ENCODE data around the gene LINC00237.

LINC00237 gene

DNA sequence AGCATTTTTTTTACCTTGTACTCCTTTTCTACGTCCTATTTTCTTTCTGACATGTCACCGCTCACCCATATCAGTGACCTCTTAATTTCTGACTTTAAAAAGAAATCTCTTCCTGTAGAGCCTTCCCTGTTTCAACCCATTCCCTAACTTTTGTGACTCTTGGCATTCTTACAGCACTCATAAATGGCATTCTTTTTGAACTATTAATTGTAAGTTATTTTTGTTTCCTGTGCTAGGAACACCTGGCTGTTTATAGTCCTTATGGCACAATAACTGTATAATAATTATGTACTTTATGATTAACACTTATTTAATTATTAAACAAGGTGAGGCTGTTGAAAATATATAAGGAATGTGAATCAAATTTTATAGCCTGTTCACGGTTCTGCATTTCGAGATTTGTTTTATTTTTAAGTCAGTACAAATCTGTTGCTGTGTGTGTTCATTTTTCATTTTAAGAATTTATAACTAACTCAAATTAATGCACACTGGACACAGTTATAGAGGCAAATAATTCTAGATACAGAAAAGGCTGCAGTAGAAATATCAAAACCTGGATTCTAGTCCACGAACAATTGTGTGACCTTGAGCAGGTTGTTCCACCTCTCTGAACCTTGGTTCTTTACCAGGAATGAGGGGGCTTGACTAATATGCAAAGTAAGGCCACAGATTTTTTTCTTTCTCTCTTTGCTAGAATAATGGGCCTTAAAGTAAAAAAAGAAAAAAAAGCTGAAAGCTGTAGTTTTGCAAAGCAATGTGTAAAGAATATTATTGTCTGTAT, 21.2 kb upstream of the LINC00237 start:
- Histone ChIP-seq H3K4me1 (peaks cover 10 to 19% (median 16%) of the 10 kb centered on the region in 10 experiments; a peak in 19 of 20 replicates), H3K9me3 (replicated peaks in 1 of 11) (no peaks in the 10 kb centered on the region), H4K20me1 (no peaks in the 10 kb centered on the region), H3K27ac (no peak overlapping the region), H3K4me2 (peak overlapping the region; percentile 82 to 98 (median 93); a peak in 20 of 22 replicates), H3K9ac (peak overlapping the region in 8 of 11 experiments; percentile 17 to 94 (median 86); a peak in 9 of 22 replicates), H3K36me3 (peaks cover 0 to 17% (median 9%) of the 10 kb centered on the region in 11 experiments; a peak in 10 of 22 replicates), H3K27me3 (no peaks in the 10 kb centered on the region), H3K4me3 (peak overlapping the region in 5 of 10 experiments; percentile 81 to 95 (median 91); a peak in 7 of 20 replicates)
- no peak for TF ChIP-seq Cebpa-rat (IDR thresholded peaks at IDR 0.05)

DNA sequence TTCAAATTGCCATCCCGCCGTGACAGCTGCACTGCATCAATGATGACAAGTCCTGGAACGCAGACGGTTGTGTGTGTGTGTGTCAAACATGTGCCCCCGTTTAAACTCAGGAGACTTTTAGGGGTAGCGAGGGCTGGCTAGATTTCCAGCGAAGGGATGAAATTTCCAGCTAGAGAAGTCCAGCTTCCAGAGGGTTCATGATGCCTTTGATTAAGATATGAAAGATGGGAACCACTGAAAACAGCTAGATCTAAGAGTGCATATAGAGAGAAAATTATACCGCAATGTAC, 20.4 kb upstream of the LINC00237 start:
- H4K20me1 ChIP-seq = no peaks in the 10 kb centered on the region
- H3K27me3 ChIP-seq = no peaks in the 10 kb centered on the region
- TF ChIP-seq Cebpa-rat (IDR thresholded peaks at IDR 0.05) = no peak
- H3K9ac ChIP-seq = peak overlapping the region; percentile 83 to 94 (median 88)
- H3K4me3 ChIP-seq = peak overlapping the region; percentile 81 to 95 (median 90)
- no peaks in the 10 kb centered on the region for H3K9me3 ChIP-seq (replicated peaks in 1 of 11)
- peak overlapping the region; percentile 82 to 98 (median 93) for H3K4me2 ChIP-seq
- peaks cover 10 to 19% (median 16%) of the 10 kb centered on the region in 10 experiments; a peak in 19 of 20 replicates for H3K4me1 ChIP-seq
- peak overlapping the region in 10 of 11 experiments; percentile 70 to 85 (median 78); a peak in 19 of 22 replicates for H3K27ac ChIP-seq
- H3K36me3 ChIP-seq = peaks cover 0 to 14% (median 4%) of the 10 kb centered on the region in 11 experiments; a peak in 7 of 22 replicates

DNA sequence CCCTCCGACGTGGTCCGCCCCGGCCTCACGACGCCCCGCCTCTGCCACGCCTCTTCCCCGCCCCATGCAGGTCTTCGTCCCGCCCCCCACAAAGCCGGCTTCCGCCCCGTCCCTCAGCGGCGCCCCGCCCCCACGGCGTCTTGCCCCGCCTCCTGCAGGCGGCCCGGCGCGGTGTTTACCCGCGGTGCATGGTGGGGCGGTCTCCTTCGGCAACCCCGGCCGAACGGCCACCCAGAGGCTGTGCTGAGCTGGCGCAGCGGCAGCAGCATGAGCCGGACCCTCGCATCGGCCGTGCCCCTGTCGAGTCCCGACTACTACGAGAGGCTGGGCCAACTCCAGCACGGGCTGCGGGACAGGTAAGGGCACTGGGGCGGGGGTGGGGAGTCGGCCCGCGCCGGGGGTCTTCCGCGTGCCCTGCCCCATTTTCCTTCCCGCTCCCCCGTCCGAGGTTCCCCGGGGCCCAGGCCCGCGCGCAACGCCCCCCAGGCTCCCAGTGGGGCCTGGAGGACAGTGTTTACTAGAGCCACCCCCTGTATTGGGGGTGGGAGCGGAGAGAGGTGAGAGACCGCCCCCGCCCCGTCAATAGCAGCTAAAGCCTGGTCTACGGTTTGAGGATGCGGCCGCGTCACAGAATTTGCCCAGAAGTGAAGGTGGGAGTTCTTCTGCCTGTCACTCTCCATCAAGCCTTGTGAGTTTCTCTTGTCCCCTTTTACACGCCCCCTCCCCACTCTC, 19.9 kb upstream of the LINC00237 start, which contains the start of gene KIZ:
TSS of gene KIZ (plus strand) at position 234 of the 732 bp plus-strand sequence. CDS start at position 268, 34 bp downstream.
- peak within 1 kb of the TSS; percentile 82 to 98 (median 93) for H3K4me2 ChIP-seq
- H4K20me1 ChIP-seq = no peaks in the 10 kb centered on the region
- peak within 1 kb of the TSS; percentile 69 to 85 (median 77); a peak in 21 of 22 replicates for H3K27ac ChIP-seq
- TF ChIP-seq Cebpa-rat (IDR thresholded peaks at IDR 0.05) = no peak
- H3K4me1 ChIP-seq = peaks cover 10 to 19% (median 16%) of the 10 kb centered on the region in 10 experiments; a peak in 19 of 20 replicates
- peak within 1 kb of the TSS; percentile 83 to 94 (median 88) for H3K9ac ChIP-seq
- H3K4me3 ChIP-seq = peak within 1 kb of the TSS; percentile 81 to 95 (median 90)
- peaks cover 0 to under 1% (median 0%) of the 10 kb centered on the region in 11 experiments; a peak in 1 of 22 replicates for H3K9me3 ChIP-seq (replicated peaks in 1 of 11)
- peaks cover 0 to 9% (median 0%) of the 10 kb centered on the region in 11 experiments; a peak in 5 of 22 replicates for H3K36me3 ChIP-seq
- H3K27me3 ChIP-seq = no peaks in the 10 kb centered on the region

DNA sequence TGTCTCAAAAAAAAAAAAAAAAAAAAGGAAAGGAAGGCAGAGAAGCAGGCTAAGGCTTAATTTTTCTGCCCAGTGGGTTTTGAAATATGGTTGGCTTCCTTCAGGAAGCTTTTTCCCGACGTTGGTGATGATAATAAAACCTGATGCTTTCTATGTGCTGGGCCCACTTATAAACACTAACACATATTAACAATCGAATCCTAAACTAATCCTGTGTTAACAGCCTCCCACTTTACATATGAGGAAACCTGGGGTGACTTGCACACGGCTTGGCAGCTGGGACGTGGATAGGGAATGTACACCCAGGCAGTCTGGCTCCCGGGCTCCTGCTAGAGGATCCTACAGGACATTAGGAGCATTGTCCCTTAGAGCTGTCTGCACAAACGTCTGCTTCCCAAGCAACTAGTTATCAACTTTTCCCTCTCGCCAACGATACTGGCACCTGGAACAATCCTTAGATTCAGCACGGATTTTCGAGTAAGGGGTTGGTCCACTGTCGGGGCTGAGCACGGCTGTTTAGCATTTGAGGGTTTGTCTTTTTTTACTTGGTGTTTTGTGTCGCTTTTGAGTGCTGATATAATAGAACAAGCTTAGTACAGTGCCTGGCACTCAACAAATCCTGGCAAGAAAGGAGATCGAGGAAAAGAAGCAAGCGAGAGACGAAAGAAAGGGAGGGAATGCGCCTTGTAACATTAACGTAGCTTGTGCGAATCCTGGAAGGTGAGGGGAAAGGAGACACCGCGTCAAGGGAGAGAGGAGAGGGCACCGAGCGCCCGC, 19.1 kb upstream of the LINC00237 start:
- H3K9ac ChIP-seq = peak overlapping the region; percentile 2 to 91 (median 57); a peak in 19 of 22 replicates
- H4K20me1 ChIP-seq = no peaks in the 10 kb centered on the region
- H3K36me3 ChIP-seq = peaks cover 0 to 4% (median 0%) of the 10 kb centered on the region in 11 experiments; a peak in 1 of 22 replicates
- peaks cover 10 to 19% (median 16%) of the 10 kb centered on the region in 10 experiments; a peak in 19 of 20 replicates for H3K4me1 ChIP-seq
- H3K27me3 ChIP-seq = no peaks in the 10 kb centered on the region
- H3K9me3 ChIP-seq (replicated peaks in 1 of 11) = peaks cover 0 to 6% (median 0%) of the 10 kb centered on the region in 11 experiments; a peak in 3 of 22 replicates
- TF ChIP-seq Cebpa-rat (IDR thresholded peaks at IDR 0.05) = no peak
- peak overlapping the region; percentile 81 to 95 (median 90) for H3K4me3 ChIP-seq
- H3K27ac ChIP-seq = no peak overlapping the region
- peak overlapping the region; percentile 72 to 93 (median 82) for H3K4me2 ChIP-seq

DNA sequence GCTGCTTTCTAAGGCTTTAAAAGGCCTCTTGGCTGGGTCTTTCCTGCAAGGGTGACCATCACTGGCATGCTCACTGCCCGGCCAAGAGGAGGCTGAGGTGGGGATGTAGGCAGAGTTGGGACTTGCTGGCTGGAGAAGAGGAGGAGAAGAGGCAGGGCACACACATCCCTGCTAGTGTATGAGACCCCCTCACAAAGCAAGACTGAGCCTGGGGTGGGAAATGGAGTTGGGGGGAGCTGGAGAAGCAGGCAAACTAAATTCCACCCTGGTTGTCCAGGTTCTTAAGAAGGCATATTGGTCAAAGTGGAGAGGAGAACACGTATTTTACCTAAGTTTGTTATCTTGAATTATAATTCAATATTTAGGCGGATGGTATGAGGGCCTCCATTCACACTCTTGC, 18.0 kb upstream of the LINC00237 start:
- no peaks in the 10 kb centered on the region for H3K27me3 ChIP-seq
- peaks cover 10 to 19% (median 16%) of the 10 kb centered on the region in 10 experiments; a peak in 19 of 20 replicates for H3K4me1 ChIP-seq
- H3K36me3 ChIP-seq = no peaks in the 10 kb centered on the region
- no peak overlapping the region for H3K4me2 ChIP-seq
- H3K27ac ChIP-seq = no peak overlapping the region
- TF ChIP-seq Cebpa-rat (IDR thresholded peaks at IDR 0.05) = no peak
- no peaks in the 10 kb centered on the region for H4K20me1 ChIP-seq
- H3K9ac ChIP-seq = no peak overlapping the region
- H3K4me3 ChIP-seq = no peak overlapping the region
- peaks cover 0 to 6% (median 0%) of the 10 kb centered on the region in 11 experiments; a peak in 3 of 22 replicates for H3K9me3 ChIP-seq (replicated peaks in 1 of 11)

DNA sequence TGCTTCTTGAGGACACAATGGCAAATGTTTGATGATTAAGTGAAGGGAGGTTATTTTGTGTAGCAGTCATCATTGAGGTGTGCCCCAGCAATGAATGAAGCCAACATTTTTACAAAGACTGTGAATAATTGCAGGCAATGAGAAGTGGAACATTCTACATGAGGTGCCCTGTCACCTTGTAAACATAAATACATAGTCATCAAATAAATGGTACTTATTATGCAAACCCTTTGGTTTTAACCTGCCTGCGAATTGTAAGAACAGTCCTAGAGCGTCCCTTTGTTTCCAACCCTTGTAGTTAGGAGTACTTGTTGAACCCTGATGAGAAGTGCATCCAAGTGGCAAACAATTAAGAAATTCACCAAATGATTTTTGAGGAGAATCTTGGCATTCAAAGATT, 12.6 kb upstream of the LINC00237 start:
- no peak for TF ChIP-seq Cebpa-rat (IDR thresholded peaks at IDR 0.05)
- Histone ChIP-seq H3K9ac (no peak overlapping the region), H3K4me2 (no peak overlapping the region)

DNA sequence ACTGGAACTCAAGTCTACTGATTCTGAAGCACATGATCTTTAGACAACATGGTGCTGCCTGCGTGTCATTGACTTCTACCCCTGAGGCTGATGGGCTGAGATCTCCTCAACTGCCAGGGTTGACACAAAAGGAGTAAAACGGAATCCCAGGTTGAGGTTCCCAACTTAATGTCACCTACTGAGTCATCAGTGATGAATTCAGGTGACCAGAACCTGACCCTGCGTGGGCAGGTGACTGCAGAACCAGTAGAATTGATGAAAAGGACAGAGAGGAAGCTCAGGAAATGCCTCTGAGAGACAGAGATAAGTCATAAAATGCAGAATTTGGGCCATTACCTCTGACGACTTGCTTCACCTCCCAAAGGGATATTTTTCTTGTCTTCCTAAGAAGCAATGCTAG, 12.0 kb upstream of the LINC00237 start:
- Histone ChIP-seq H3K27ac (no peak overlapping the region), H3K27me3 (no peaks in the 10 kb centered on the region), H3K9ac (no peak overlapping the region), H4K20me1 (no peaks in the 10 kb centered on the region), H3K9me3 (replicated peaks in 1 of 11) (peaks cover 0 to 19% (median 12%) of the 10 kb centered on the region in 11 experiments; a peak in 14 of 22 replicates), H3K4me1 (peaks cover 0 to 18% (median 14%) of the 10 kb centered on the region in 10 experiments; a peak in 15 of 20 replicates), H3K4me2 (no peak overlapping the region), H3K4me3 (no peak overlapping the region), H3K36me3 (no peaks in the 10 kb centered on the region)
- TF ChIP-seq Cebpa-rat (IDR thresholded peaks at IDR 0.05) = no peak

More for the DNA sequence above, 12.6 kb upstream of the LINC00237 start:
- Histone ChIP-seq H3K27me3 (no peaks in the 10 kb centered on the region), H4K20me1 (no peaks in the 10 kb centered on the region), H3K4me3 (no peak overlapping the region), H3K4me1 (peaks cover 0 to 11% (median 10%) of the 10 kb centered on the region in 10 experiments; a peak in 15 of 20 replicates), H3K27ac (no peak overlapping the region), H3K9me3 (replicated peaks in 1 of 11) (peaks cover 0 to 19% (median 12%) of the 10 kb centered on the region in 11 experiments; a peak in 12 of 22 replicates), H3K36me3 (no peaks in the 10 kb centered on the region)

DNA sequence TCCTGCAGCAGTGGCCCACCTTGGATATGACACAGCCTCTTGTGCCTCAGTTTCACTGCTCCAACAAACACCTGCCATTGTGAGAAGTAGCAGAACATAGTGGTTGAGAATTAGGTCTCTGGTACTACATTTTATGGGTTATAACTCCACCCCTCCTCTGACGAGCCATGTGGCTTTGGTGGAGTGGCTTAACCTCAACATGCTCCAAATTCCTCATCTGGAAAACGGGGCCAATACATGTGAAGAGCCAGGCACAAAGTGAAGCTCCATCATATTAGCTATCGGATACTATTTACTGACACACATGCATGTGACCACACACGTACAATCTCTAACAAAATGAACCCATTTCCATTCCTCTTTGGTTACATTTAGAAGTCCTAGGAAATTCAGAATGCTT, 11.4 kb upstream of the LINC00237 start:
- Histone ChIP-seq H3K36me3 (no peaks in the 10 kb centered on the region), H3K4me1 (peaks cover 0 to 19% (median 14%) of the 10 kb centered on the region in 10 experiments; a peak in 15 of 20 replicates), H3K9ac (no peak overlapping the region), H3K4me2 (no peak overlapping the region), H4K20me1 (no peaks in the 10 kb centered on the region), H3K9me3 (replicated peaks in 1 of 11) (peaks cover 0 to 19% (median 12%) of the 10 kb centered on the region in 11 experiments; a peak in 14 of 22 replicates), H3K27me3 (no peaks in the 10 kb centered on the region), H3K27ac (no peak overlapping the region), H3K4me3 (no peak overlapping the region)
- TF ChIP-seq Cebpa-rat (IDR thresholded peaks at IDR 0.05) = no peak

Data from BLaER1 treated with 17β-estradiol and CSF1 and Interleukin-3, amounts not matched to agents 10 nM and 100 nM (cell line).